OCI-LY1 (cell line): ENCODE measurements around the gene TREH.

Source experiments
- CTCF ChIP-seq: fragments of 200-600 bp; sonication (generic), shearing (Covaris generic); IDR thresholded peaks from 2 replicates; pipeline ENCODE4 v1.5.1; 2017; ENCODE audit warnings: mild to moderate bottlenecking, antibody characterized with exemption, low read length, moderate library complexity, mixed read lengths
- EZH2 ChIP-seq: fragments of 200-600 bp; sonication (generic), shearing (Covaris generic); IDR thresholded peaks from 2 replicates; pipeline ENCODE4 v1.8.0; 2017; ENCODE audit warnings: borderline replicate concordance, mixed run types, mild to moderate bottlenecking, antibody characterized with exemption, low read length, moderate library complexity, mixed read lengths

- TF ChIP-seq CTCF (no peak), EZH2 (no peak)
Observed at GRCh38 chr11:118657238-118657637, 22.2 kb downstream of the TREH start.
